ENCODE measurements around the gene TRIM65. TPM values are rescaled to one million over a fixed set of nuclear protein-coding genes. Genes with fewer than 3 reads are reported as not detected.

TRIM65 gene, protein sequence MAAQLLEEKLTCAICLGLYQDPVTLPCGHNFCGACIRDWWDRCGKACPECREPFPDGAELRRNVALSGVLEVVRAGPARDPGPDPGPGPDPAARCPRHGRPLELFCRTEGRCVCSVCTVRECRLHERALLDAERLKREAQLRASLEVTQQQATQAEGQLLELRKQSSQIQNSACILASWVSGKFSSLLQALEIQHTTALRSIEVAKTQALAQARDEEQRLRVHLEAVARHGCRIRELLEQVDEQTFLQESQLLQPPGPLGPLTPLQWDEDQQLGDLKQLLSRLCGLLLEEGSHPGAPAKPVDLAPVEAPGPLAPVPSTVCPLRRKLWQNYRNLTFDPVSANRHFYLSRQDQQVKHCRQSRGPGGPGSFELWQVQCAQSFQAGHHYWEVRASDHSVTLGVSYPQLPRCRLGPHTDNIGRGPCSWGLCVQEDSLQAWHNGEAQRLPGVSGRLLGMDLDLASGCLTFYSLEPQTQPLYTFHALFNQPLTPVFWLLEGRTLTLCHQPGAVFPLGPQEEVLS
- total RNA-seq = 9.8 TPM

GRCh38 chr17:75896415-75897159, at the start of gene TRIM65:
Gene TRIM65 (minus strand): TSS chr17:75896951. CDS start chr17:75896937, 14 bp downstream.
- ATAC-seq (peak; percentile 80), DNase-seq (ENCODE audit: low spot score) (peak; percentile 83)

DNA sequence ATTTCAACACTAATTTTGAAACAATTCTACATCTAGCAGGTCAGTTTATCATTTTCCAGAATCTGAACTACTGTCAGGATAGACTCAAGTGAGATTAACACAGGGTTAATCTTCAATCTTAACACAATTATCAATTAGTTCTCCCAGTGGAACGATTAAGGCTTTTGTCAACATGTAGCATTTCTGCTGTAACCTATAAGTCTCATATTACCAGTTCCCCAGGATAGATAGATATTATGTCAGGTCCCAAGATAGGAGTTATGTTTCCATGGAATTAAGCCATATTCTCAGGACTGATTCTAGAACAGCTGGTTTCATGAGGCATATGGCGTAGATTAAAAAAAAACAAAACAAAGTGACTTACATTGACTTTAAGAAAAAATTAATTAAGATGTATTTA, 48.5 kb upstream of the TRIM65 start:
- no peak for DNase-seq (ENCODE audit: low spot score)
- ATAC-seq = no peak

GRCh38 chr17:75943491-75943890, 46.7 kb upstream of the TRIM65 start:
- no peak for ATAC-seq
- no peak for DNase-seq (ENCODE audit: low spot score)

GRCh38 chr17:75942473-75942872, 45.7 kb upstream of the TRIM65 start:
- ATAC-seq (no peak), DNase-seq (ENCODE audit: low spot score) (no peak)

DNA sequence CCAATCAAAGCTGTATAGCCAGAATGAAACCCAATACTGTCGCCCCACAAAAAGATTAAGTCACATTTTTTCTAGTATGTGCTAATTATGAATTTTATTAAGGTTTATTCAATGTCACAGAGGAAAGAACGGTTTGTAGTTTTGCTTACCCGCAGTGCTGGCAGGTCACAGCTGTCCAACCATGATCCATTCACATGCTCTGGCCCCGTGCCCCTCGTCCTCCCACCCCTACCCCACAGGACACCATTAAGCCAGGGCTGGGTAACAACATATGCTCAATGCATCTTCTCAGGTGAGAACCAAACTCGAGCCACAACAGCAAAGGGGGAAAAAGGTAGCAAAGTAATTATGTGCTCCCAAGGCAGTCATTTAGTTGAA, 44.7 kb upstream of the TRIM65 start:
- ATAC-seq = peak; percentile 15
- peak; percentile 61 for DNase-seq (ENCODE audit: low spot score)

DNA sequence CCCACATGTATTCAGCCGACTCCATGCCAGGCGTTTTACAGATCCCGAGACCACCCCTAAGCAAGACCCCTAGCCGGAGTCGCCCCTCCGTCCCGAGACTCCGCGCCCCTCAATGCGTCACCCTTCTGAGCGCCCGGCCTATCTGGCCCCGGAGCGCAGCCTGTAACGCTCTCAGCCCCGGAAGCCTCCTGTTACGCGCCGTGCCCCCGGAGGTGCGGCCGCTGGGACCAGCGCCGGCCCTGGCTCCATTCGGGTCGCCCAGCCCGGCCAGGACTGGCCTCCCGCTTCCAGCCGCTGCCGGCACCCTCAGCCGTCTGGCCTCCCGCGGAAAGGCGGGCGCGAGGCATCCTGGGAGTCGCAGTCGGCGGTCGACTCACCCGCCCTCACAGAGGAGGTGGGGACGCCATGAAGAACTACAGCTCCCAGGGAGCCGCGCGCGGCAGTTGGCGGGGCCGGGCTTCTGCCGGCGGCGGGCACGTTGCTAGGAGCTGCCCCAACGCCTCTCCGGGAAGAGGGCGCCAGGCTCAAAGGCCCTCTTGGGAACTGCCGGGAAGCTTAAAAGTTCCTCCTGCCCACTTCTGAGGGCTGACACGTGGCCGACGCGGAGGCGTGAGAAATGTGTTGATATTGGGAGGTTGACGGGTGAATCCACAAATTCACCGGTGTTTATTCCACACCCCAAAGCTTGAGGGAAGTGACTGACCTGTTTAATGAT, 44.1 kb upstream of the TRIM65 start, which contains the start of gene FBF1:
Gene FBF1, minus strand, starts transcription at position 316 of the 715 bp plus-strand sequence. CDS start 2,893 bp downstream, outside the sequence.
- peak; percentile 97 for ATAC-seq
- peak; percentile 98 for DNase-seq (ENCODE audit: low spot score)

DNA sequence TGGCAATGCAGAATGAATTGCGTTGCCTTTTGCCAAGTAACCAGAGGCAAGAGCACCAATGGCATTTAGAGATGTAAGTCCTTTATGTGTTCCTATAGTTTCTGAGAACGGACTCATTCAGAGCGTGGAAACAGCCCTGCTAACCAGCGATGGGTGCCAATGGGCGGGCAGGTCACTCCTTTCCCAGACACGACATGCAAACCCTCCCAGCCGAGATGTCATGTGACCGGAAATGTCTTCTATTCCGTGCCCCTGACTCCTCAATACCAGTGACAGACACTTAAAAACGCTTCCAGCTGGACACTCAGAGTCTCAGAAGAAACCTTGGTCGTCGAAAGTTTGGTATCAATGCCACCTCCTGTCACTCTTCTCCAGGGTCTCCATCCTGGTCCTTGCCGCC, 40.9 kb upstream of the TRIM65 start:
- no peak for DNase-seq (ENCODE audit: low spot score)

DNA sequence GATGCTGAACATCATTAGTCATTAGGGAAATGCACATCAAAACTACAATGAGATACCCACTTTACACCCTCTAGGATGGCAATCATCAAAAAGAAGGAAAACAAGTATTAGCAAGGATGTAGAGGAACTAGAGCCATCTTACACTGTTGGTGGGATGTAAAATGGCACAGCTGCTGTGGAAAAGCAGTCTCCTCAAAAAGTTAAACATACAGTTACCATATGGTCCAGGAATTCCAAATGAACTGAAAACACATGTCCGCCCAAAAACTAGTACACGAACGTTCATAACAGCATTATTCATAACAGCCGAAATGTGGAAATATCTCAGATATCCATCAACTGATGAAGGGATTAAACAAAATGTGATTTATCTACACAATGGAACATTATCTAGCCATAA, 37.1 kb upstream of the TRIM65 start:
- no peak for DNase-seq (ENCODE audit: low spot score)
- ATAC-seq = no peak

More for the DNA sequence above, 40.9 kb upstream of the TRIM65 start:
- no peak for ATAC-seq

GRCh38 chr17:75932852-75933251, 36.1 kb upstream of the TRIM65 start:
- ATAC-seq = no peak

GRCh38 chr17:75931062-75931461, 34.3 kb upstream of the TRIM65 start:
- ATAC-seq (no peak), DNase-seq (ENCODE audit: low spot score) (no peak)

More at GRCh38 chr17:75932852-75933251, 36.1 kb upstream of the TRIM65 start:
- no peak for DNase-seq (ENCODE audit: low spot score)

- no peak for DNase-seq (ENCODE audit: low spot score)
- ATAC-seq = peak; percentile 38
Measured at GRCh38 chr17:75927286-75927922, 30.7 kb upstream of the TRIM65 start.

GRCh38 chr17:75926456-75926855, 29.7 kb upstream of the TRIM65 start:
- DNase-seq (ENCODE audit: low spot score) (no peak), ATAC-seq (no peak)

GRCh38 chr17:75925912-75926311, 29.2 kb upstream of the TRIM65 start:
- ATAC-seq = no peak
- DNase-seq (ENCODE audit: low spot score) = no peak

DNA sequence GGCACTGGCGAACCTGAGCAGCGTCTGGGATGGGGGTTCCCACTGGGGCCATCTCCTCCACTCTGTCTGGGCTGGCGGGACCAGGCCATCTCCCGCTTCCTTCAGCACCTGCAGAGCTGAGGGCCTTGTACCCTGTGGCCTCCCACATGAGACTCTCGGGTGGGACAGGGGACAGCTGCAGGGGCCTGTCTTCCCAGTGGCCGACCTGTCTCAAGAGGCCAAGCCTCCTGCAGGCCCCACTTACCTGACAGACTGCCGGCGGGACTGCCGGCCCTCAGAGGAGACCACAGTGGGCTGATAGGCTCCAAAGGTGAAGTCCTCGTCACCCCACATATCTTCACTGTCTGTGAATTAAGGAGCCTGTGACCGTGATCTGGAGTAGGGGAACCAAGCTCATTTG, 28.4 kb upstream of the TRIM65 start:
- ATAC-seq (no peak), DNase-seq (ENCODE audit: low spot score) (no peak)

DNA sequence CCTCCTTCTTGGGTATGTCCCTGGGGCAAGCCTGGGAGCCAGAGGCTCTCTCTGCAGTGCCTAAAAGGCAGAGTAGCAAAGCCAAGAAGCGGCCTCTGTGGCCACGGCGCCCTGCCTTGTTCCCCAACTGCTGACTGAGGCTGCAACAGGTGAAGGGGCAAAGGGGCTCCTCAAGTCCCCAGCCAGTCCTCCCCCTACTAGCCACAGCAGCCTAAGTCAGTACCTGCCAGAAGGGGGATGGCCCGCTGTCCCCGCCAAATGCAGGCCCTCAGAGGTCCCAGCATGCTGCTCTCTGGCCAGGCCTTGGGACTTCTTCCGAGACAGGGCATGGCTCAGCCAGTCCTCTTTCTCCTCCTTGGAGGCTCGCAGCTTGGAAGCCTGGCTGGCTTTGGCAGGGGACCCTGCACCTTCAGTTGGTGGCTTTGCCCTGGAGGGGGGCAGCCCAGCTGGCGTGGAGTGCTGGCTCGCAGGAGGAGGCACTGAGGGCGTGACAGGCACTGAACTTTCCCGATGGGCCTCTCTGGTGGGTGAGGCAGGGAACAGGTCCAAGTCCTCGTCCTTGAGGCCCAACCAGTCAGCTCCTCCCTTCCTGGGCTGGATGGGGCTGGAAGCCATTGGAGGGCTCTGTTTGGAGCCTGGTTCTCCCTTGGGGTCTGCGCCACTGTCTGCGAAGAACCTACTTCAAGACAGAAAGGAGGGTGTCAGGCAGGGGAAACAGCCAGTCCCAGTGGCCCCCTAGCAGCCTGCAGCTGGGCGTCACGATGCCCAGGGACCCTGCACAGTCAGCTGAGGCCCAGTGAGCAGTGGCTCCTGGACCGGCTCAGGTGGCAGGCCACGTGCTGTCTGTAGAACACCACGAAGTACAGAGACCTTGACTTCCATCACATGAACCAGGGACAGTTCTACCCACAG, 26.5 kb upstream of the TRIM65 start:
- DNase-seq (ENCODE audit: low spot score) (no peak), ATAC-seq (no peak)

DNA sequence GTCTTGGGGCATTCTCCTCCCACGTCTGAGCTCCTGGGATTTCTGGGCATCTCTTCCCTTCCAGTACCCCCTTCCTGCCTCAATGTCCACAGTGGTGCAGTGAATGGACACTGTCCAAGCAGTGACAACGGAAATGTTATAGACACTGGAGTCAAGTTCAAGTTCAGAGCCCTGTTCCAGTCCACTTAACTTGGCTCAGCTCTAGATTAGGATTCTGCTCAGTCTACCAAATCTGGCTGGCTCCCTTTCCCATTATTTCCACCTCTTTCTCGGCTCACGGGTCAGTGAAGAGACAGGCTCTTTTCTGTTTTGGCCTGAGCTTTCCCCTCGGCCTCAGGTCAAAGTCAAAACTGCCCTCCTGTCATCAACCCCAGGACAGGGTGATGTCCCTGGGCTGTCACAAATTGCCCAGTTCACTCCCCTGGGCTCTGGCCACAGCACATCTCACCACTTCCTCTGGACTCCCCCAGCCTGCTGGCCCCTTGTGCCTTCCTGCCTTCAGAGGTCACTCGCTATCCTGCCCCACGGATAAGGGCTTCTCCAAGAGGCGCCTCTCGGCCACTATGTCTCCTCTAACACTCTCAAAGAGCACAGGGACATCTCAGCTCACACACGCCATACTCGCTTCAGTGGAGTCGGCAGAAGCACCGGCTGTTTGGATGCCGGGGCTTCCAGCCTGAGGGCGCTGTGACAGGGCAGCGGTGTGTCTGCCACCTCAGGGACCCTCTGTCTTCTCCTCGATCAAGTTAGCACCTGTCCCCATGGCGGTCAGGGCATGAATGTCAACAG, 25.6 kb upstream of the TRIM65 start:
- DNase-seq (ENCODE audit: low spot score) (peak; percentile 66), ATAC-seq (peak; percentile 89)

GRCh38 chr17:75921596-75921995, 24.8 kb upstream of the TRIM65 start:
- no peak for DNase-seq (ENCODE audit: low spot score)

DNA sequence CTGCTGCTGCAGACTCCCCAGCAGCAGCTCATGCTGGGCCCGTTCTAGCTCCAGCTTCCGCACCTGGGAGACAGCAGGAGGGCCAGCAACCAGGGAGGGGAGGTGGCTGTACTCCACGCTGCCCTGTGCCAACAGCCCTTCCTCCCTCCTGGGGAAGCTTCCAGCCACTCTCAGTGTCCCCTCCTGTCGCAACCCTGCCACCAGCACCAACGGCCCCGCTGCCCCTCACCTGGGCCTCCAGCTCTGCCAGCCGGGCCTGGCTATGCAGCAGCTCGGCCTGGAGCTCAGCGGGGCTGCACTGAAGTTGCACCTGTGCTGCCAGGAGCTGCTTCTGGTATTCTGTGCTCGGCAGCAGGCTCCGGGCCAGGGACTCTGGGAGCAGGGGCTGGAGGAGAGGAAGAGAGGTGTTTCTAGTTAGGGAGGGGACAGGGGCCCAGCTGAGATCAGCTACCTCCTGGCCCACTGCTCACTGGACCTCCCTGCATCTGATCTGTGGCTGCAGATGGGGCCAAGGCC, 23.4 kb upstream of the TRIM65 start:
- ATAC-seq (no peak), DNase-seq (ENCODE audit: low spot score) (no peak)

More at GRCh38 chr17:75921596-75921995, 24.8 kb upstream of the TRIM65 start:
- no peak for ATAC-seq
